HepG2 (cell line): ENCODE measurements around the gene SCIN. TPM values are rescaled to one million over a fixed set of nuclear protein-coding genes. Genes with fewer than 3 reads are reported as not detected.

ENCODE experiments used
- ATAC-seq: fragments of 200-7000 bp; cut with Tn5 transposase; 3 replicates; pipeline ENCODE4 v1.9.1; 2020; ENCODE audit warnings: mild to moderate bottlenecking, moderate library complexity
- BruUV-seq: library from RNA; stranded (reverse); fragments of 400-500 nt; replicated peaks from 2 replicates; lab custom pipeline; 2021; lab: Mats Ljungman, UMichigan
- CTCF ChIA-PET: fragments of 300-600 bp; formaldehyde crosslinking; extraction: SDS; loops from one replicate; lab custom pipeline; 2021; ENCODE audit warnings: low total read pairs, inconsistent platforms, low intra/inter-chr PET ratio; lab: Yijun Ruan, JAX
- POLR2A ChIA-PET: fragments of 350-600 bp; sonication (Branson Sonifier 250); formaldehyde crosslinking; loops from one replicate; lab custom pipeline; 2020; ENCODE audit warnings: antibody characterized with exemption, inconsistent platforms; lab: Yijun Ruan, JAX
- DNase-seq: peaks from one replicate; pipeline ENCODE4 v3.0.0-alpha.2; 2015; ENCODE audit warnings: low spot score
- FAIRE-seq: peaks from 3 replicates; lab custom pipeline; 2011; peaks lifted over from hg19 to GRCh38; lab: Jason Lieb, UNC
- H2AFZ ChIP-seq: one replicate; pipeline ENCODE4 v1.6.1; 2011; ENCODE audit warnings: low read length, inconsistent platforms
- H3K27ac ChIP-seq: fragments of 300-600 bp; 3 replicates; pipeline ENCODE4 v1.8.0; 2011; ENCODE audit warnings: mixed run types, mild to moderate bottlenecking, mixed read lengths, low read length, inconsistent platforms; ENCODE audit not compliant: insufficient read depth; ENCODE audit errors: extremely low read length
- H3K27me3 ChIP-seq, 2 experiments: fragments of 200-600 bp in 1 of 2; 2 replicates in 1 of 2; 3 replicates in 1 of 2; pipeline versions ENCODE4 v1.6.0 to v1.8.0; 2011; ENCODE audit warnings: low read length in 2 of 2, mild to moderate bottlenecking in 2 of 2, moderate library complexity in 2 of 2, inconsistent platforms in 1 of 2; ENCODE audit not compliant: insufficient read depth in 2 of 2, control insufficient read depth in 1 of 2
- H3K36me3 ChIP-seq, 2 experiments: fragments of 200-600 bp in 1 of 2; replicated peaks in 1 of 2; 2 replicates in 1 of 2; 3 replicates in 1 of 2; pipeline versions ENCODE4 v1.5.1 to v1.8.0; 2011; ENCODE audit warnings: low read length in 2 of 2, inconsistent platforms in 1 of 2; ENCODE audit not compliant: insufficient read depth in 2 of 2, control insufficient read depth in 1 of 2
- H3K4me1 ChIP-seq: 2 replicates; pipeline ENCODE4 v1.5.1; 2012; ENCODE audit warnings: low read length, inconsistent platforms; ENCODE audit not compliant: insufficient read depth
- H3K4me2 ChIP-seq: 2 replicates; pipeline ENCODE4 v1.6.0; 2011; ENCODE audit warnings: low read depth, low read length, inconsistent platforms
- H3K4me3 ChIP-seq, 3 experiments: fragments of 200-600 bp in 1 of 3; sonication (generic), shearing (Covaris generic) in 1 of 3; replicated peaks in 1 of 3; 2 replicates each; pipeline ENCODE4 v1.5.1; 2011 to 2016; ENCODE audit warnings: low read length in 3 of 3, inconsistent platforms in 2 of 3, low read depth in 2 of 3, mild to moderate bottlenecking in 2 of 3, control low read depth in 1 of 3, mixed read lengths in 1 of 3; ENCODE audit not compliant: insufficient read depth in 1 of 3
- H3K79me2 ChIP-seq: one replicate; pipeline ENCODE4 v1.6.1; 2011; ENCODE audit warnings: low read length, inconsistent platforms; ENCODE audit not compliant: insufficient read depth
- H3K9ac ChIP-seq: 2 replicates; pipeline ENCODE4 v1.6.0; 2011; ENCODE audit warnings: mild to moderate bottlenecking, low read depth, low read length, inconsistent platforms; ENCODE audit not compliant: insufficient read depth
- H3K9me3 ChIP-seq: 2 replicates; pipeline ENCODE4 v1.5.1; 2012; ENCODE audit warnings: mild to moderate bottlenecking, low read length
- H4K20me1 ChIP-seq: 2 replicates; pipeline ENCODE4 v1.6.0; 2011; ENCODE audit warnings: inconsistent platforms, mild to moderate bottlenecking, low read length, moderate library complexity; ENCODE audit not compliant: insufficient read depth
- ATF7 ChIP-seq, 2 experiments: fragments of 450-650 bp in 1 of 2; sonication (generic) in 1 of 2; formaldehyde crosslinking in 1 of 2; IDR thresholded peaks; 2 replicates each; pipeline versions ENCODE4 v1.4.0 to v1.6.1; 2016 to 2020; ENCODE audit warnings: antibody characterized with exemption in 1 of 2, mild to moderate bottlenecking in 1 of 2, missing genetic modification reagents in 1 of 2
- GABPA ChIP-seq, 2 experiments: IDR thresholded peaks; 2 replicates each; pipeline ENCODE4 v1.6.1; 2011 to 2016; ENCODE audit warnings: low read depth in 2 of 2, low read length in 1 of 2, missing biosample characterization in 1 of 2, missing genetic modification characterization in 1 of 2
- GATA4 ChIP-seq: sonication (generic); IDR thresholded peaks from 2 replicates; pipeline ENCODE4 v1.6.1; 2016; ENCODE audit warnings: antibody characterized with exemption, low read depth, borderline replicate concordance
- HNRNPUL1 ChIP-seq: fragments of 200-400 bp; formaldehyde crosslinking; IDR thresholded peaks from 2 replicates; pipeline ENCODE4 v1.6.1; 2017; ENCODE audit warnings: low read depth, mild to moderate bottlenecking, low read length, moderate library complexity
- SP140L ChIP-seq: sonication (generic); formaldehyde crosslinking; IDR thresholded peaks from 2 replicates; pipeline ENCODE4 v1.4.0; 2020; ENCODE audit warnings: missing genetic modification reagents, borderline replicate concordance
- WGBS: methylation state at CpG from one replicate; pipeline ENCODE4 v1.1.6; 2017; ENCODE audit warnings: low lambda C conversion rate; 5-methylcytosine and 5-hydroxymethylcytosine counted together
- in situ Hi-C: cut with HindIII; loops from 2 replicates; pipeline ENCODE4 v1.10.0; 2017; ENCODE audit warnings: low pct_unique_long_range_greater_than_20kb; ENCODE audit not compliant: extremely low pct_ligation_motif_present
- intact Hi-C: fragments of 100-400 bp; cut with micrococcal nuclease; formaldehyde crosslinking; loops from one replicate; pipeline ENCODE4 v1.10.0; 2022; ENCODE audit not compliant: unreplicated experiment
- polyA plus RNA-seq, 8 experiments: library from polyadenylated mRNA; depleted of rRNA in 3 of 8; stranded (reverse) in 7 of 8; unstranded in 1 of 8; fragments of >200 nt; fragmentation: Illumina TruSeq in 4 of 8; extraction: Trizol in 4 of 8; gene quantifications; 2 replicates each; pipeline versions ENCODE4 v1.2.1 to v1.2.3, GENCODE V29; 2011 to 2016; ENCODE audit warnings: low read depth in 4 of 8, missing spikeins in 1 of 8, mixed read lengths in 1 of 8; ENCODE audit not compliant: insufficient read depth in 1 of 8
- total RNA-seq, 5 experiments: library from RNA; depleted of rRNA; stranded (reverse); fragments of >200 nt; fragmentation: Illumina TruSeq; extraction: Trizol; gene quantifications; 2 replicates each; pipeline ENCODE4 v1.2.3, GENCODE V29; 2016; ENCODE audit warnings: low read depth in 1 of 5

The SCIN gene
- total and polyA plus RNA-seq, 2 of the 13 experiments (the other 11 are each of a cell fraction or from before 2014, with no cell fraction given) = not detected

DNA sequence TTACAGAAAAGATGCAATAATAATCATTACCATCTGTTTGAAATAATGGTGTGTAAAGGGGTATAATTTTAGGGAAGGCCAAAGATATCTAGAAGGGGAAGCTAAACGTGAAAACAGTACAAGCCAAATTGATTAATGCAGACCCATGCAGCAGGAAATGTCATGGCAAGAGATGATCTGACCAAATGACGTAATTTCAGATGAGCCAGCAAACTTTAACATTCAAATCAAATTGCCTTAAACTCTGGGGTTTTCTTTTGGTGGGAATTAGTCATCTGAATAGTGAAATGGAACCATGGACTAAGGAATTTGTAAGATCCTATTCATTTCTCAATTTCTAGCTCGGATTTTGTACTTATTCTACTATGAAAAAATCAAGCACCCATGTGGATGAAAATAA, 21.4 kb upstream of the SCIN start:
- Histone ChIP-seq H3K27me3 (no peaks in the 10 kb centered on the region), H3K27ac (no peak overlapping the region), H3K4me3 (no peak overlapping the region), H3K36me3 (no peaks in the 10 kb centered on the region), H3K79me2 (no peaks in the 10 kb centered on the region), H3K4me1 (no peaks in the 10 kb centered on the region), H3K4me2 (no peak overlapping the region), H2AFZ (no peak overlapping the region), H4K20me1 (no peaks in the 10 kb centered on the region), H3K9ac (no peak overlapping the region), H3K9me3 (no peaks in the 10 kb centered on the region)
- FAIRE-seq (no peak), DNase-seq (no peak), ATAC-seq (no peak)
- intact Hi-C loops (no loop called here), in situ Hi-C loops (no loop called here)
- ChIA-PET POLR2A (no interaction called here), CTCF (no interaction called here)
- no peak for TF ChIP-seq GABPA (IDR thresholded peaks at IDR 0.05; ENCODE audit: low read depth, low read length)
- TF ChIP-seq GABPA (CRISPR knock-in tag; IDR thresholded peaks at IDR 0.05; ENCODE audit: low read depth) = no peak
- peak; percentile 75 for TF ChIP-seq ATF7 (IDR thresholded peaks at IDR 0.05)
- no peak for TF ChIP-seq ATF7 (CRISPR knock-in tag; IDR thresholded peaks at IDR 0.05)
- 3% methylated on average over 3 of the region's 3 CpGs for WGBS
- no TSS peak for BruUV-seq

DNA sequence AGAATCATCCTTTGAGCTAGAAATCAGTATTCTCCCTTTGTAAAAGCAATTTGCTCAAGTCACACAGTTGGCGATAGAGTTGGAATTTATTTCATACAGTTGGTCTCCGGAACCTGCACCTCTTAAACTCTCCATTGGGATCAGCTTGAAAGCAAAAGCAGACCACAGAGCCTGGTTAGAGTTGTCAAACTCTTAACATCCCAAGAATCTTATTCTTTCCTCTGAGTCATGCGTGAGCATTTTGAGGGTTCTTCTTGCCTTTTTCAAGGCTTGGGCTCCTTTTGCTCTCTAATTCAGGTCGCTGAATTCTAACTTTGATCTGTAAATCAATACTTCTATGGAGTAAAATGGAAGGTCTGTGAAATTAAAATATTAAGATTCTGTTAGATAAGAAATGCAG, 19.6 kb upstream of the SCIN start:
- 48% methylated on average over 4 of the region's 4 CpGs for WGBS
- POLR2A ChIA-PET = no interaction called here
- CTCF ChIA-PET = no interaction called here

More for the DNA sequence above, 19.6 kb upstream of the SCIN start:
- Histone ChIP-seq H3K4me3 (no peak overlapping the region), H3K27ac (no peak overlapping the region), H2AFZ (no peak overlapping the region), H3K27me3 (no peaks in the 10 kb centered on the region), H3K36me3 (no peaks in the 10 kb centered on the region), H3K9ac (no peak overlapping the region), H3K4me2 (no peak overlapping the region), H3K4me1 (no peaks in the 10 kb centered on the region), H3K79me2 (no peaks in the 10 kb centered on the region), H4K20me1 (no peaks in the 10 kb centered on the region), H3K9me3 (no peaks in the 10 kb centered on the region)
- in situ Hi-C loops (no loop called here), intact Hi-C loops (no loop called here)
- DNase-seq (no peak), ATAC-seq (no peak), FAIRE-seq (no peak)
- no TSS peak for BruUV-seq
- TF ChIP-seq HNRNPUL1 (no peak), SP140L (CRISPR knock-in tag) (no peak), GATA4 (no peak)
